Body of pancreas (tissue), 4 donors: ENCODE measurements around the gene CDK14. TPM values are rescaled to one million over a fixed set of nuclear protein-coding genes. Genes with fewer than 3 reads are reported as not detected.

Source experiments
- ATAC-seq: fragments of 150-250 bp; one replicate; pipeline ENCODE4 v1.9.1; 2016
- DNase-seq, 4 donors: peaks; one replicate each; pipeline ENCODE4 v3.0.0-alpha.2; 2019
- H3K27ac ChIP-seq, 4 donors: fragments of 200-600 bp; sonication (generic); 1 replicate in 3 of 4; 2 replicates in 1 of 4; pipeline versions ENCODE4 v1.5.1 to v1.6.1; 2016 to 2019; ENCODE audit warnings: mild to moderate bottlenecking in 1 of 4, mixed read lengths in 1 of 4, moderate library complexity in 1 of 4
- H3K27me3 ChIP-seq, 2 donors: fragments of 200-600 bp; sonication (generic); one replicate each; pipeline ENCODE4 v1.6.0; 2016; ENCODE audit warnings: mild to moderate bottlenecking in 1 of 2
- H3K36me3 ChIP-seq, 2 donors: fragments of 200-600 bp; sonication (generic); replicated peaks in 1 of 2; 2 replicates each; pipeline ENCODE4 v1.5.1; 2016; ENCODE audit warnings: low read depth in 2 of 2; ENCODE audit not compliant: insufficient read depth in 1 of 2
- H3K4me1 ChIP-seq: fragments of 200-600 bp; sonication (generic); one replicate; pipeline ENCODE4 v1.6.0; 2016
- H3K4me3 ChIP-seq, 2 donors: fragments of 200-600 bp; sonication (generic); 1 replicate in 1 of 2; 2 replicates in 1 of 2; pipeline ENCODE4 v1.5.1; 2016 to 2019
- H3K9me3 ChIP-seq, 3 donors: fragments of 200-600 bp; sonication (generic); 1 replicate in 2 of 3; 2 replicates in 1 of 3; pipeline ENCODE4 v1.5.1; 2016
- CTCF ChIP-seq, 7 experiments: fragments of 450-650 bp in 4 of 7; fragments of 200-600 bp in 3 of 7; sonication (generic) in 3 of 7; IDR thresholded peaks; one replicate each; pipeline ENCODE4 v1.5.1; 2016 to 2019; ENCODE audit warnings: antibody characterized with exemption in 7 of 7
- POLR2A ChIP-seq, 3 donors: fragments of 450-650 bp; IDR thresholded peaks; one replicate each; pipeline ENCODE4 v1.6.1; 2016; ENCODE audit warnings: antibody characterized with exemption in 3 of 3, mild to moderate bottlenecking in 2 of 3
- WGBS, 2 donors: methylation state at CpG; one replicate each; pipeline ENCODE4 v1.1.5; 2017; 5-methylcytosine and 5-hydroxymethylcytosine counted together
- intact Hi-C: fragments of 100-400 bp; cut with DNase I; formaldehyde crosslinking; loops from one replicate; pipeline ENCODE4 v1.15.1; 2023
- total RNA-seq, 2 donors: library from RNA; depleted of rRNA; stranded (reverse); fragments of >200 nt; gene quantifications; one replicate each; pipeline ENCODE4 v1.1.0, GENCODE V29; 2016

Gene CDK14
- total RNA-seq, 2 donors from 2014 or later: 21.8 to 35.6 TPM

- 94% methylated on average over 3 of the region's 3 CpGs for WGBS, 2 donors
- no peak overlapping the region for H3K4me3 ChIP-seq
- H3K27ac ChIP-seq: no peak overlapping the region
- H3K27me3 ChIP-seq: no peaks in the 10 kb centered on the region
- H3K9me3 ChIP-seq: no peaks in the 10 kb centered on the region
- DNase-seq: no peak
- H3K4me1 ChIP-seq: peaks cover 17% of the 10 kb centered on the region
- TF ChIP-seq CTCF (IDR thresholded peaks at IDR 0.05): no peak
- TF ChIP-seq POLR2A (IDR thresholded peaks at IDR 0.05): no peak
- intact Hi-C loops: no loop called here
- H3K36me3 ChIP-seq: no peaks in the 10 kb centered on the region
- ATAC-seq: no peak
These were observed 243.7 kb downstream of the CDK14 start for GRCh38 chr7:90839727-90840291.

- no peak for ATAC-seq
- DNase-seq: no peak
- H3K27ac ChIP-seq: no peak overlapping the region
- no peaks in the 10 kb centered on the region for H3K36me3 ChIP-seq
- no peaks in the 10 kb centered on the region for H3K9me3 ChIP-seq
- intact Hi-C loops: no loop called here
- H3K4me1 ChIP-seq: peaks cover 17% of the 10 kb centered on the region
- 78 to 81% methylated on average over 4 of the region's 4 CpGs for WGBS, 2 donors
- no peak overlapping the region for H3K4me3 ChIP-seq
- no peaks in the 10 kb centered on the region for H3K27me3 ChIP-seq
- no peak for TF ChIP-seq CTCF (IDR thresholded peaks at IDR 0.05)
- TF ChIP-seq POLR2A (IDR thresholded peaks at IDR 0.05): no peak
These were observed 245.8 kb downstream of the CDK14 start for GRCh38 chr7:90841759-90842429.

GRCh38 chr7:90842430-90842788 lies 246.3 kb downstream of the CDK14 start:
- H3K36me3 ChIP-seq: no peaks in the 10 kb centered on the region
- H3K27me3 ChIP-seq: no peaks in the 10 kb centered on the region
- intact Hi-C loops: no loop called here
- ATAC-seq (no peak), DNase-seq (no peak)
- no peak for TF ChIP-seq POLR2A (IDR thresholded peaks at IDR 0.05)
- TF ChIP-seq CTCF (IDR thresholded peaks at IDR 0.05): no peak
- no peak overlapping the region for H3K4me3 ChIP-seq
- peaks cover 17% of the 10 kb centered on the region for H3K4me1 ChIP-seq
- WGBS, 2 donors: 86 to 89% methylated on average over 4 of the region's 4 CpGs
- no peak overlapping the region for H3K27ac ChIP-seq
- H3K9me3 ChIP-seq: no peaks in the 10 kb centered on the region

- H3K36me3 ChIP-seq: no peaks in the 10 kb centered on the region
- no peak for TF ChIP-seq POLR2A (IDR thresholded peaks at IDR 0.05)
- no peak for TF ChIP-seq CTCF (IDR thresholded peaks at IDR 0.05)
- H3K27me3 ChIP-seq: no peaks in the 10 kb centered on the region
- H3K4me1 ChIP-seq: peaks cover 17% of the 10 kb centered on the region
- H3K4me3 ChIP-seq: no peak overlapping the region
- intact Hi-C loops: no loop called here
- H3K27ac ChIP-seq: no peak overlapping the region
- no peak for ATAC-seq
- H3K9me3 ChIP-seq: no peaks in the 10 kb centered on the region
- DNase-seq: no peak
These were observed 247.4 kb downstream of the CDK14 start for GRCh38 chr7:90843472-90843871.

- H3K4me1 ChIP-seq: peaks cover 17% of the 10 kb centered on the region
These were observed 248.3 kb downstream of the CDK14 start for GRCh38 chr7:90844421-90844820.

More at GRCh38 chr7:90844421-90844820, 248.3 kb downstream of the CDK14 start:
- no peak overlapping the region for H3K27ac ChIP-seq
- ATAC-seq (no peak), DNase-seq (no peak)
- intact Hi-C loops: no loop called here
- 82 to 97% methylated on average over 1 of the region's 1 CpG for WGBS, 2 donors
- no peaks in the 10 kb centered on the region for H3K27me3 ChIP-seq
- no peak for TF ChIP-seq CTCF (IDR thresholded peaks at IDR 0.05)
- no peak for TF ChIP-seq POLR2A (IDR thresholded peaks at IDR 0.05)
- no peak overlapping the region for H3K4me3 ChIP-seq
- H3K9me3 ChIP-seq: no peaks in the 10 kb centered on the region
- H3K36me3 ChIP-seq: no peaks in the 10 kb centered on the region
